ENCODE data around the gene NEK9. TPM values are rescaled to one million over a fixed set of nuclear protein-coding genes. Genes with fewer than 3 reads are reported as not detected.

Gene NEK9
- total and polyA plus RNA-seq, 2 experiments from 2014 or later, result 41.0 to 47.6 TPM

GRCh38 chr14:75030147-75030546, 96.7 kb downstream of the NEK9 start:
- 0% methylated on average over 1 of the region's 1 CpG for WGBS, 2 experiments (ENCODE audit: low coverage in 1 of 2, low lambda C conversion rate in 2 of 2, missing lambda C conversion rate in 2 of 2)
- Histone ChIP-seq H3K27me3 (replicated peaks; ENCODE audit: insufficient read depth) (no peaks in the 10 kb centered on the region), H3K79me2 (ENCODE audit: insufficient read depth) (no peaks in the 10 kb centered on the region), H3K9me3 (ENCODE audit: low read depth) (no peaks in the 10 kb centered on the region), H3K36me3 (ENCODE audit: low read depth) (peaks cover 23% of the 10 kb centered on the region), H3K27ac (no peak overlapping the region), H4K20me1 (ENCODE audit: insufficient read depth) (no peaks in the 10 kb centered on the region), H3K4me2 (ENCODE audit: unreplicated experiment) (no peak overlapping the region), H3F3A (ENCODE audit: insufficient read depth) (0 out of 2 replicates have a peak, but pooled peaks cover 9% of the 10 kb centered on the region), H3K4me1 (ENCODE audit: insufficient read depth) (no peaks in the 10 kb centered on the region; the same call in 1 of the 2 replicates), H2AFZ (no peak overlapping the region), H3K9me2 (ENCODE audit: insufficient read depth) (no peaks in the 10 kb centered on the region), H3K9ac (no peak overlapping the region), H3K4me3 (no peak overlapping the region)
- TF ChIP-seq EZH2 (IDR thresholded peaks at IDR 0.05; ENCODE audit: insufficient read depth, poor library complexity, severe bottlenecking) (no peak), EZH2phosphoT487 (IDR thresholded peaks at IDR 0.05; ENCODE audit: insufficient read depth, low read depth) (no peak)
- DNase-seq, result no peak
- in situ Hi-C loops (cut with MboI), result no loop called here

Small RNA genes lying within 50 kb of the gene (small RNA-seq; reads per million reads assigned to genes)
- gene HIF1AP1 (ENCODE audit: low read depth, low replicate concordance), result not detected

Other genes with a start within 250 kb of the NEK9 start
- gene DLST, start 245.1 kb downstream of the NEK9 start, total RNA-seq (2014; rRNA removed; shearing (Covaris generic)), result 60.8 and 88.1 TPM in 2 replicates
- 11.8 and 12.4 TPM in 2 replicates for gene DLST, start 245.1 kb downstream of the NEK9 start, polyA plus RNA-seq (2016; fragmentation: Nextera tagmentation; extraction: Ambion mirVana)
- 0.38 and 1.4 TPM in 2 replicates for gene RPS6KL1, start 203.8 kb downstream of the NEK9 start, total RNA-seq (2014; rRNA removed; shearing (Covaris generic))
- gene RPS6KL1, start 203.8 kb downstream of the NEK9 start, polyA plus RNA-seq (2016; fragmentation: Nextera tagmentation; extraction: Ambion mirVana), result 0.23 TPM in 1 of 2 replicates, not detected in the other
- gene PGF, start 171.5 kb downstream of the NEK9 start, total RNA-seq (2014; rRNA removed; shearing (Covaris generic)), result 1.5 and 1.8 TPM in 2 replicates
- gene PGF, start 171.5 kb downstream of the NEK9 start, polyA plus RNA-seq (2016; fragmentation: Nextera tagmentation; extraction: Ambion mirVana), result 1.1 and 2.1 TPM in 2 replicates
- gene EIF2B2, start 124.1 kb downstream of the NEK9 start, total RNA-seq (2014; rRNA removed; shearing (Covaris generic)), result 18.6 and 40.6 TPM in 2 replicates
- gene EIF2B2, start 124.1 kb downstream of the NEK9 start, polyA plus RNA-seq (2016; fragmentation: Nextera tagmentation; extraction: Ambion mirVana), result 50.2 and 55.0 TPM in 2 replicates
- gene MLH3, start 75.6 kb downstream of the NEK9 start, total RNA-seq (2014; rRNA removed; shearing (Covaris generic)), result 12.3 and 19.9 TPM in 2 replicates
- gene MLH3, start 75.6 kb downstream of the NEK9 start, polyA plus RNA-seq (2016; fragmentation: Nextera tagmentation; extraction: Ambion mirVana), result 7.3 and 10.8 TPM in 2 replicates
- 5.7 and 7.3 TPM in 2 replicates for gene ACYP1, start 63.0 kb downstream of the NEK9 start, total RNA-seq (2014; rRNA removed; shearing (Covaris generic))
- 18.0 and 19.3 TPM in 2 replicates for gene ACYP1, start 63.0 kb downstream of the NEK9 start, polyA plus RNA-seq (2016; fragmentation: Nextera tagmentation; extraction: Ambion mirVana)
- gene ZC2HC1C, start 57.4 kb downstream of the NEK9 start, total RNA-seq (2014; rRNA removed; shearing (Covaris generic)), result 2.8 and 5.3 TPM in 2 replicates
- gene ZC2HC1C, start 57.4 kb downstream of the NEK9 start, polyA plus RNA-seq (2016; fragmentation: Nextera tagmentation; extraction: Ambion mirVana), result 1.0 TPM in 2 replicates
- 359 and 363 TPM in 2 replicates for gene TMED10, start 49.6 kb upstream of the NEK9 start, total RNA-seq (2014; rRNA removed; shearing (Covaris generic))
- gene TMED10, start 49.6 kb upstream of the NEK9 start, polyA plus RNA-seq (2016; fragmentation: Nextera tagmentation; extraction: Ambion mirVana), result 540 and 553 TPM in 2 replicates
- 118 and 124 TPM in 2 replicates for gene FOS, start 151.8 kb upstream of the NEK9 start, total RNA-seq (2014; rRNA removed; shearing (Covaris generic))
- gene FOS, start 151.8 kb upstream of the NEK9 start, polyA plus RNA-seq (2016; fragmentation: Nextera tagmentation; extraction: Ambion mirVana), result 107 and 110 TPM in 2 replicates

Measured in GM23248 (cell line).